Endothelial cell (in vitro differentiated cells): ENCODE data around the gene PEX10. TPM values are rescaled to one million over a fixed set of nuclear protein-coding genes. Genes with fewer than 3 reads are reported as not detected.

Source experiments
- DNase-seq: peaks from one replicate; pipeline ENCODE4 v3.0.0; 2021; ENCODE audit warnings: low spot score
- H3K27ac Mint-ChIP-seq: one replicate; pipeline ENCODE4 v1.8.0; 2021; ENCODE audit warnings: mixed read lengths, inconsistent platforms; ENCODE audit not compliant: unreplicated experiment
- H3K27me3 Mint-ChIP-seq: one replicate; pipeline ENCODE4 v1.8.0; 2021; ENCODE audit warnings: mild to moderate bottlenecking, moderate library complexity, mixed read lengths, inconsistent platforms; ENCODE audit not compliant: unreplicated experiment
- H3K36me3 Mint-ChIP-seq: one replicate; pipeline ENCODE4 v1.8.0; 2021; ENCODE audit warnings: mild to moderate bottlenecking, low read depth, mixed read lengths, inconsistent platforms; ENCODE audit not compliant: unreplicated experiment
- H3K4me1 Mint-ChIP-seq: one replicate; pipeline ENCODE4 v1.8.0; 2021; ENCODE audit warnings: mild to moderate bottlenecking, mixed read lengths, inconsistent platforms; ENCODE audit not compliant: unreplicated experiment
- H3K4me3 Mint-ChIP-seq: one replicate; pipeline ENCODE4 v1.8.0; 2021; ENCODE audit warnings: mild to moderate bottlenecking, mixed read lengths, inconsistent platforms; ENCODE audit not compliant: unreplicated experiment
- H3K9me3 Mint-ChIP-seq: one replicate; pipeline ENCODE4 v1.8.0; 2021; ENCODE audit warnings: mixed read lengths, inconsistent platforms; ENCODE audit not compliant: unreplicated experiment
- CTCF ChIP-seq: fragments of 200-600 bp; sonication (generic); IDR thresholded peaks from one replicate; pipeline ENCODE4 v1.5.0; 2021; ENCODE audit warnings: antibody characterized with exemption; ENCODE audit not compliant: unreplicated experiment
- total RNA-seq: library from RNA; stranded (reverse); fragmentation: NEBNext Ultra II Directional; extraction: Animal tissue kit (Norgen Biotek cat#: 25700); gene quantifications from one replicate; pipeline ENCODE4 v1.2.1, GENCODE V29; 2021; ENCODE audit not compliant: unreplicated experiment

The PEX10 gene
- total RNA-seq, 1 donor from 2014 or later: 25.4 TPM

- H3K9me3 Mint-ChIP-seq: no peaks in the 10 kb centered on the region
- H3K4me3 Mint-ChIP-seq: no peak overlapping the region
- peaks cover 2% of the 10 kb centered on the region for H3K27me3 Mint-ChIP-seq
- no peak for DNase-seq
- no peaks in the 10 kb centered on the region for H3K36me3 Mint-ChIP-seq
- no peaks in the 10 kb centered on the region for H3K4me1 Mint-ChIP-seq
- TF ChIP-seq CTCF: no peak
- no peak overlapping the region for H3K27ac Mint-ChIP-seq
Measured at GRCh38 chr1:2452201-2452931, 40.0 kb upstream of the PEX10 start.

DNA sequence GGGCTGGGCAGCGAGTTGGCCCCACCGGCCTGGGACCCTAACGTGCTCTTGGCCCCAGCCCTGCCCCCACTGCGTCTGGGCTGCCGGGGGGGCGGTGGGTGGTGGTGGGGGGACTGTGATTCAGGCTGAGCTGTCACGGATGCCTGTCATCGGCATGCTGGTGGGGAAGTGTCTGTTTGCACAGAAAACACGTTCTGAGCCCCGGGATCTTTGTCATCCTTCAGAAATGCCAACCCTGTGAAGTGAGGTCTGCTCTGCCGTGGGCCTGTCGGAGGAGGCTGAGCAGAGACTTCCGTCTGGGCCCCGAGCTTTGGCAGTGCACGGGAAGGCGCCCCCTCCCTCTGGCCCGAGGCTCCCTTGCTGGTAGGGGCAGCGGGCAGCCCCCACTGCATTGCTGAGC lies 39.4 kb upstream of the PEX10 start:
- Mint-ChIP-seq H3K4me1 (no peaks in the 10 kb centered on the region), H3K36me3 (no peaks in the 10 kb centered on the region), H3K4me3 (no peak overlapping the region), H3K9me3 (no peaks in the 10 kb centered on the region), H3K27me3 (peaks cover 2% of the 10 kb centered on the region), H3K27ac (no peak overlapping the region)
- no peak for TF ChIP-seq CTCF
- DNase-seq: no peak

GRCh38 chr1:2449636-2450454 lies 37.5 kb upstream of the PEX10 start:
- Mint-ChIP-seq H3K4me1 (no peaks in the 10 kb centered on the region), H3K27ac (no peak overlapping the region), H3K36me3 (no peaks in the 10 kb centered on the region), H3K9me3 (no peaks in the 10 kb centered on the region), H3K27me3 (peaks cover 3% of the 10 kb centered on the region), H3K4me3 (no peak overlapping the region)
- no peak for DNase-seq
- no peak for TF ChIP-seq CTCF

- Mint-ChIP-seq H3K4me3 (no peak overlapping the region), H3K4me1 (no peaks in the 10 kb centered on the region), H3K27me3 (peaks cover 4% of the 10 kb centered on the region), H3K27ac (no peak overlapping the region), H3K36me3 (no peaks in the 10 kb centered on the region), H3K9me3 (no peaks in the 10 kb centered on the region)
- DNase-seq: no peak
- no peak for TF ChIP-seq CTCF
Measured at GRCh38 chr1:2448098-2448445, 35.7 kb upstream of the PEX10 start.
